Endothelial cell of hepatic sinusoid (primary cell): ENCODE data around the gene FGD3.

Experiments
- in situ Hi-C: cut with HindIII; loops from 2 replicates; pipeline ENCODE4 v1.10.0; 2017; ENCODE audit warnings: low sequenced_read_pairs

The FGD3 gene

GRCh38 chr9:93026640-93027039 lies 79.3 kb downstream of the FGD3 start:
- in situ Hi-C loops: no loop called here

GRCh38 chr9:93027750-93028149 lies 80.4 kb downstream of the FGD3 start:
- in situ Hi-C loops: no loop called here

GRCh38 chr9:93028448-93029006 lies 81.2 kb downstream of the FGD3 start:
- in situ Hi-C loops: no loop called here

- in situ Hi-C loops: no loop called here
Observed at GRCh38 chr9:93030642-93031628, 83.6 kb downstream of the FGD3 start.

GRCh38 chr9:93031629-93032430 lies 84.5 kb downstream of the FGD3 start:
- in situ Hi-C loops: no loop called here

GRCh38 chr9:93032545-93032944 lies 85.2 kb downstream of the FGD3 start:
- in situ Hi-C loops: no loop called here

GRCh38 chr9:93033531-93033930 lies 86.2 kb downstream of the FGD3 start:
- in situ Hi-C loops: no loop called here

- in situ Hi-C loops: no loop called here
Observed at GRCh38 chr9:93035106-93035660, 87.9 kb downstream of the FGD3 start.

- in situ Hi-C loops: no loop called here
Observed at GRCh38 chr9:93035821-93036351, 88.6 kb downstream of the FGD3 start.

GRCh38 chr9:93036887-93037475 lies 89.7 kb downstream of the FGD3 start:
- in situ Hi-C loops: no loop called here

- in situ Hi-C loops: no loop called here
Observed at GRCh38 chr9:93037476-93037971, 90.2 kb downstream of the FGD3 start.

GRCh38 chr9:93038918-93039317 lies 91.6 kb downstream of the FGD3 start:
- in situ Hi-C loops: no loop called here

GRCh38 chr9:93039456-93039855 lies 92.1 kb downstream of the FGD3 start:
- in situ Hi-C loops: no loop called here

- in situ Hi-C loops: no loop called here
Observed at GRCh38 chr9:93039976-93040375, 92.7 kb downstream of the FGD3 start.

GRCh38 chr9:93040409-93040808 lies 93.1 kb downstream of the FGD3 start:
- in situ Hi-C loops: no loop called here

- in situ Hi-C loops: no loop called here
Observed at GRCh38 chr9:93041108-93041802, 93.9 kb downstream of the FGD3 start.

GRCh38 chr9:93043122-93043521 lies 95.8 kb downstream of the FGD3 start:
- in situ Hi-C loops: no loop called here

- in situ Hi-C loops: no loop called here
Observed at GRCh38 chr9:93045521-93045920, 98.2 kb downstream of the FGD3 start.

GRCh38 chr9:93048566-93049448 lies 101.5 kb downstream of the FGD3 start:
- in situ Hi-C loops: no loop called here
